ENCODE results near the gene BZW1.
A peak's percentile ranks its signal among the peaks of the same experiment; 100 is the strongest.
"Not testable (repeated sequence)": the region's sequence is repeated elsewhere in the genome, so short reads cannot be mapped to it uniquely, and the experiment has no call there.

The BZW1 gene

DNA sequence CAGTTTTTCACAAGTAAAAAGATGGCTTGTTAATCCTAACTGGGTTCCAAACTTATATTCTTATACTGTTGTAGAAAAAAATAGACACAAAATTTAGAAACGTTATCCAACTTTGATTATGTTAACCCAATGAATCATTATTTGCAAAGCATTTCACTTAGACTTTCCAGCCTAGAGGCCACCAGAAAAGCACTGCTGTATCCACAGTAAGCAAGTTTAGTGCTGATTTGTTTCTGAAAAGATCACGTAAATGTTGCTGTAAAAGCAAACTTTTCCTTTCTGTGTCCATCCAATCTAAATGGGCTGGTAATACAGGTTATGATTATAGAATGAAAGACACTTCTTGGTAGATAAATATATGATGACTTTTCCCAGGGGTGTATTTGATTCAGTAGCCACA lies 17.6 kb upstream of the BZW1 start:
- DNase-seq, result no peak

- no peak for DNase-seq
Measured at GRCh38 chr2:200795028-200795440, 16.7 kb upstream of the BZW1 start.

DNA sequence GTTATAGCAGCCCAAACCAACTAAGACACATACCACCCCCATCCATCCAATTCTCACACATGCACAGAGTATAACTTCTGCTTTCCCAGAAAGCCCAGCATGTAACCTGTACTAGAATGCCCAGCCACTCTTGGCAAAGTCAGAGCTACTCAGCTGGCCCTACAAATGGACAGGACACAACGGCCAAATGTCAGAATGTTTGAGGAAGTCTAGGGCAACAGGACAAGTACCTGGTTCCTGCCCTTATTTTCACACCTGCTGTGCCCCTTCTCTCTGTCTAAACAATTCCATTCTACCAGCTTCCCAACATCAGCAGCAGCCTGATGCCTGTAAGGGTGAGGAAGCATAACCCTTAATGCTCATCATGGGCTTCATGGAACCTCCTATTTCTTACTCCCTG lies 15.1 kb upstream of the BZW1 start:
- no peak for DNase-seq

DNA sequence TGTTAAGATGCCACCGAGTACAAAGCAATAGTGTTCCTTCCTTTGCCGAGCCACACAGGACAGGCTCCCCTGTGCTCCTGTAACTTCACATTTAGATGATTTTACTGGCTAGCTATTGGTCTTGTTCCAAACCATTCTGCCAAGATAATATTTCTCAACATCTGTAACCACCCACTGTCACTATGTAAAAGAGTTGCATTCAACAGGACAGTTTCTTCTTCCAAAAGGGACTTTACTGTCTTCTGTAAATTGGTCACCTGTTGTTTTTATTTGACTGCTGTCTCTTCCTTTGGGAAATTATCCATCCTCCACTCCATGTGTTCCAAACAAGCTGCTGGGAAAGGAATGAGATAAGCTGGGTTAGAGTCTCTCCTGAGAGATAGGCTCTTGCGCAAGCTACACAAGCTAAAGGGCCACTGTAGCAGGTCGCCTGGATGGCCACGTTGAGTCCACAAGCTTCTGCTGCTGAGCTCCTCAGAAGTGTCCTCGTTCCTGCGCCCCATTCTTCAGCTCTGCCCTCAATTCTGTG lies 14.4 kb upstream of the BZW1 start:
- no peak for DNase-seq

DNA sequence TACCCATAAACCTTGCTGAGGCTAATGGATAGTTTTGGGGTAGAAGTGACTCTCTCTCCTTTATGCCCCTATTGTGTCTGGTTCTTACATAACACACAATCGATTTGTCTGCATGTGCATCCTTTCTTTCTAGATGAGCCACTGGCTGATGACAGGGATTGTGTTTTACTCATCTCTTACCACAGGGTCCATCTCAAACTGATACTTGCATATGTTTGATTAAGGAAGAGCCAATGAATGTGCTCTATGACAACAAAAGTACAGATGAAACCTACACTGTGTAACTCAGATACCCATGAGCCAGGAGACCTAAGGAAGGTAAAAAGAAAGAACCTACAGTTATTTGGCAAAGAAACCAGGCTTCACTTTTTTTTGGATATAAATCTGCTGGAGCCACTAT lies 13.2 kb upstream of the BZW1 start:
- DNase-seq, result no peak

DNA sequence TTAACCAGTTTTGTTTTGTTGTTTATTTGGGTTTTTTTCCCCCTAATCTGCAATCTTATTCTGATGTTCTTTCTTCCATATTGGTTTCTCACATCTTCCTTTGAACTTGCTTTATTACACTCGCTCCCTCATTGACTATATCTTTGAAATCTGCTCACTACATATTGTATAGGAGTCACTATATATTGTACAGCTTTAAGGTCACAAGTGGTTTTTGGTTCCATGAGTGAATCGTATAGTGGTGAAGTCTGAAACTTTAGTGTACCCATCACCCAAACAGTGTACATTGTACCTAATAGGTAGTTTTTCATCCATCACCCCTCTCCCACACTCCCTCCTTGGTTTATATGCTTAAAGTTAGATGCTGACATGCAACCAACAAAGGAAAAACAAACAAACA lies 11.3 kb upstream of the BZW1 start:
- DNase-seq, result no peak

GRCh38 chr2:200801431-200801830 lies 10.3 kb upstream of the BZW1 start:
- not testable (repeated sequence) for DNase-seq

GRCh38 chr2:200809506-200810251 lies 2.0 kb upstream of the BZW1 start:
- no peak for DNase-seq

DNA sequence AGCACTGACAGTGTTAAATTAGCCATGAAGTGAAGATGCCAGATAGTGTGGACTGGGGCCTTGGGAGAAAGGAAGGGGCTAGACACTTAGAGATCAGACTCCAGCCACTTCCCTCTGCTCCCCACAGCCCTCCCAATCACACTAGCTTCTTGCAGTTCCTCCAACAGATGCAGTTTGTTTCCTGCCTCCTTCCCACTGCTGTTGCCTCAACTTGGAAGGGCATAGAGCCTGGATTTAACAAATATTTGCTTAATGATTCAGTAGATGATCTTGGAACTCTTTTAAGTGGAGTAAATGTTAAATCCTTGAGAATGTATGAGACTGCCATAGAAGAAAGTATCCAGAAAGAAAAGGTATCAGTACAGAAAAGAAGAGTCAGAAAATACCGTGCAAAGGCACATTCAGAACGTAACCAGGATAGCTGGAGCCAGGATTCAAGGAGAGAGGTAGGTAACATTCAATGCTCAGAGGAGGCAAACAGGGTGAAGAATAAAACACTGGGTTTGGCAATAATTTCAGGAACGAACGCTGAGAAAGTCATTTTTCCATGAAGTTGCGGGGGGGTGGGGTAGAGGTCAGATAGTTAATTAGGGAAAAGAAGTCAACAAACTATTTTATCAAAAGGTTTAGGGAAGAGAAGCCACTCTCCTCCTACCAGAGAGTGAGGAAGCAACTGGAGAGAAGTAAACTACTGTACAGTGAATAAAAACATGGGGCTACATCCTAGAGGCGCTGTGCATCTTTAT lies 1.3 kb upstream of the BZW1 start:
- no peak for DNase-seq

- no peak for DNase-seq
Measured at GRCh38 chr2:200810998-200811332, 745 bp upstream of the BZW1 start.

DNA sequence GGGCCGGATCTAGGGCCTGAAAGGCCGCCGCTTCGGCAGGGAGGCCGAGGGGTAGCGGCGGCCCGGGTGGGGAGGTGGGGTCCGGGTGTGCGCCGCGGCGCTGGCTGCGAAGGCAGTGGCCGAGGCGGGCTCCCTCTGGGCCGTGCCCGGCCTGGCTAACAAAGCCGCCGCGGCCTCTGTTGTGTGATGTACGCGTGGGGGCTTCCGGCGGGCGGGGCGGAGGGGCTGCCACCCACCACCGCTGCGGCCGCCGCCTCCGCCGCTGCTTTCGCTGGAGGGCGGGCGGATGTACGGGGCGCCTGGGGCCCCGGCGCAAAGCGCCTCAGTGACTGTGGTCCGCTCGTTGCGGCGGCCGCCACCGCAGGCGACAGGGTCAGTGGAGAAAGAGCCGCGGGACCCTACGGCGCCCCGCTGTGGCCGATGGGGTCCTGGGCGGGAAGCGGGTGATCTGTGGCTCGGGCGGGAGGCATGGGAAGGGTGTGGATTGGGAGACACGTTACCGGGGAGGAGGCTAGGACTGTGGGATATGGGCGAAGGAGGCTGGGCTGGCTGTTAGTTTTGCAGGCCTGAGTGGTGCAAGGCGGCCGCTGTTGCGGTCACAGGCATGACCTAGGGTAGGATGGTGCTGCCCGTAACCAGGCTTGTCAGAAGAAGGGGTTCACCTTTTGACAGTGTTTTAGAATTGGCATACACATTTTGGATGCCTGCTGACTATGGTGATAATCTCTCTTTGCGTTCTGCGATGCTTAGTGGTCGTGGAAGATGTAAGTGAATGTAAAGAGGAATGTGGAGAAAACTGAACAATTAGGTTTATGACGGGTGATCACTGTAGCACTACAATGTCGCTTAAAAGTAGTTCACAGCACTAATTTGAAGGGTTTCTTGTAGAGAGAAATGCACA lies 662 bp downstream of the BZW1 start:
- peak; percentile 57 to 69 for DNase-seq

DNA sequence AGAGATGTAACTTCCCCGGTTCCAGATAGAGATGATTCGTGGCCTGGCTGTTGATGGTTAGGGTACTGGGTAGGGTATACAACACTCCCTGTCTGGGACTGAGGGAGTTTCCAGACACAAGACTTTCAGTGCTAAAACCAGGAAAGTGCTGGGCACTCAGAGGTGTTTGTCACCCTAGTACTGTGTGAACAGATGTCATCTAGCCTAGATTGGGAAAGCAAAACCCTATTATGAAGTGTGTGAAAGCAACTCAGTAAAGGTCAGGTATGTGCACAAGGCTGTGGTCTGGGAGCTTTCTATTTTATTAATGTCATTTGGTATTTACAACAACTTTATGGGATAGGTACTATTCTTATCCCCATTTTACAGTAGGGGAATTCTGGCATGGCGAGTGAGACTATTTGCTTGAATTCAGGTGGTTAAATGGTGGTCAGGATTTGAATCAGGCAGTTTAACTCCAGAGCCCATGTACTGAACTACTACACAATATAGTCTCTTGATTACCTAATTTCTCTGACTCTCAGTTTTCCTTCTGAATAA lies 2.6 kb downstream of the BZW1 start:
- DNase-seq, result peak; percentile 25 to 31

DNA sequence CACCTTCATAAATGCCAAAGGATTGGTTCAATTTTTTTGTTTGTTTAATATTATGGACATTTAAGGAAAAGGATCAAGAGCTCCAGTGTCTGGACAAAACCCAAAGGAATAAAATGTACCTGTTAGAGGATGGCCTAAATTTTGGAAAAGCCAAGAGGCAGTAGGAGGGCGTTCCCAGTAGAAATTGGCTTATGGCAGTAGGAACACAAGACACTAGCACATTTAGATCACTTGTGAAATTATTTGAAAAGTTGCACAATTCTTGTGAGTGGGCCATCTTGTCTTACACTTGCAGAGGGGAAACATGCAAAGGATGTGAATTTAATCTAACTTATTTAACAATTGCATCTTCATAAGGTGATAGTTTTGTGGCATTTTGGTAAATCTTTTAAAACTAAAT lies 3.2 kb downstream of the BZW1 start:
- DNase-seq, result no peak

DNA sequence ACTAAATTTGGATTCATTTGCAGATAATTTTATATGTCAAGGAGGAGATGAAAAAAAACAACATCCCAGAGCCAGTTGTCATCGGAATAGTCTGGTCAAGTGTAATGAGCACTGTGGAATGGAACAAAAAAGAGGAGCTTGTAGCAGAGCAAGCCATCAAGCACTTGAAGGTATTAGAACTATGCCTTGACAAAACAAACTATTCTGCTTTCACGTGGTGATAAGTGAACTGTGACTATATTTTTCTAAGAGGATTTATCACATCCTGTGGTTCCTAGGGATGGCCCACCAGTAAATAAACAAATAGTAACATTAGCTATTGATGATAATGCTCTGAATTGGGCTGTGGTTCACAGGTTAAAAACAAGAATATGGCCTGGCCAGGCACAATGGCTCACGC lies 7.0 kb downstream of the BZW1 start:
- DNase-seq, result not testable (repeated sequence)

DNA sequence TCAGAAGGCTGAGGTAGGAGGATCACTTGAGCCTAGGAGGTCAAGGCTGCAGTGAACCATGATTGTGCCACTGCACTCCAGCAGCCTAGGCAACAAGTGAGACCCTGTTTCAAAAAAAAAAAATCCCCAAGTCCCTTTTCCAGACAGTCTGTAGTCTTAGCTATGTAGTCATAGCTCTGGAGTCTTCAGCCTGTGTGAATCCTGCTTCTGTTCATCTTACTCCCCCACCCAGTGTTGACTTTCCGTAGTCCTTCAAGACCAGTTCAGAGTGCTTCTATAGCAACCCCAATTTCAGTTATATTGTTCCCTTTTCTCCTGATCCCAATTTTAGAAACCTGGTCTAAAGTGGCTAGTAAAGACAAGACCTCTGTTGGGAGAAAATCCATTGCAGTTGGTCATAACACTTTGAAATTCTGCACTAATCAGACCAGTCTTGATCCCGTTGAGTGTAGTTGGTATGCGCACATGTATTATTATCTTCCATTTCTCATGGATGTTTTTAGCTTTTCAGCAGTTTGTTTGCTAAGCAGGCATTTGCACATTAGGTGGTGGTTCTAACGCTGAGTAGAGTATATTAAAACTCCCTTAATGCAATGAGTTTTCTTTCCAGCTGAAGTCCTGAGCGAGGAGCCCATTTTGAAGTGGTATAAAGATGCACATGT lies 9.0 kb downstream of the BZW1 start:
- DNase-seq, result no peak

GRCh38 chr2:200821686-200822245 lies 10.1 kb downstream of the BZW1 start:
- DNase-seq, result no peak

DNA sequence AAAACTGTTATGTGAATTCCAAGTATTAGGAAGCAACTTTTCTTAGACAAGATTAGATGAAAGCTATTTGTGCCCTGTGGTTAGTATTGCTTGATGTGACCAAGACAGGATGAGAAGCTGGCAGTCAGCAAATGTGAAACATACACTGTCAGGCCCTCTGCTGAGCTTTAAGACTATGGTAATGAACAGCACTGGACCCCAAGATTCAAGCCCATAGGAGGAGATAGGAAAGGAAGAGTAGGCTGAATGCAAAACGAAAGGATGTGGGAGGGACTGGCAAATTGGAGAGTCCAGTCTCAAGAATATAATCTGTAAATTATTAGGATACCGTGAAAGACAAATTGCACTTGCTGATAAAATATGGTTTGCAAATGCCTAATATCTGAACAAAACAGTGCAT lies 16.4 kb downstream of the BZW1 start:
- no peak for DNase-seq

DNA sequence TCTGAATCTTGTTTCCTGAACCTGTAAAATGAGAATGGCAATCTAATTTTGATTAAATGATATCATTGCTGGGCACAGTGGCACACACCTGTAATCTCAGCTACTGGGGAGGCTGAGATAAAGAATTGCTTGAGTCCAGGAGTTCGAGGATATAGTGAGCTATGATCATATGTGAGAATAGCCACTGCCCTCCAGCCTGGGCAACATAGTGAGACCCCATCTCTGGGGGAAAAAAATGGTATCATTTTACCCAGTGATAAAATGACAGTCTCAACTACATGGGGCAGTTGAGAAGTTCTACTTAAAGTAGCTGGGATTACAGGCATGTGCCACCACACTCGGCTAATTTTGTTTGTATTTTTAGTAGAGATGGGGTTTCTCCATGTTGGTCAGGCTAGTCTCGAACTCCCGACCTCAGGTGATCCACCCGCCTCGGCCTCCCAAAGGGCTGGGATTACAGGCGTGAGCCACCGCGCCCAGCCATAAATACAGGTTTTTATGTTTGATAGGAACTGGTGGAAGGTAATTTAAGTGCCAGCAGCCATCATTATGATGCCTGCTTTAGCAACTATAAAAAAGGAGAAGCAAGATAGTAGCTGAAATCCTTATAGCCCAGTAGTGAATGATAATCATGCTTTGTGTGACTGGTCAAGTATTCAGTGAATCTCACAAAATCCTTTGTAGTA lies 17.0 kb downstream of the BZW1 start:
- DNase-seq, result no peak

DNA sequence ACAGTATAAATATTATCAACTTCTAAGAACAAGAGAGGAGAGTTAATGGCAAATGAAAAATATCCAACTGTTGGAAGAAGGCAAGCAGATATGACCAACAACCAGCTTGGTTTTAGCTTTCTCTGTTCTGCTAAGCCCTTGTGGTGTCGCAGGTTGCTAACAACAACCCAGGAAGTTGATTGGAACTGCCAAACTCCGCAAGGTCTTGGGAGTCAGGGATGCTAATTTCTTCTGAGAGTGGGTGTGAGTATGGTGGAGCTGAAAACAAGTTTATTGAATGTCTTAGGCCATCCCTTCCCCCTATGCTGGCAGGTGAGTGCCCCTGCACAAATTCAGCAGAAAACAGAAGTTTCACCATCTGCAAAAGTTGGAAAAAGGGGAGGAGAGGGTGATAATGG lies 17.5 kb downstream of the BZW1 start:
- DNase-seq, result no peak

DNA sequence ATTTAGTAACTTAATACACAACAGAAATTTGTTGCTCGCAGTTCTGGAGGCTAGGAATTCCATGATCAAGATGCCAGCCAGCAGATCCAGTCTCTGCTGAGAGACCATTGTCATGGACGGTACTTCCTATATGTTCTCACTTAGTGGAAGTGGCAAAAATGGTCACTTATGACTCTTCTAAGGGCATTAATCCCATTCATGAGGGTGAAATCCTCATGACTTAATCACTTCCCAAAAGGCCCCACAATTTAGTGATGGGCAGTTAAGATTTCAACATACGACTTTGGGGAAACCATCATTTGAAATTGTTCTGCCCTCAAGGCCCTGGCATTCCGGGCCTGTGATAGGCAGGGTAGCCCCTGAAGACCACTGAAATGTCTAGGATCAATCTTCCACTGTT lies 23.0 kb downstream of the BZW1 start:
- DNase-seq, result no peak

- DNase-seq, result no peak
Measured at GRCh38 chr2:200839513-200839912, 27.8 kb downstream of the BZW1 start.
